Measurements from ENCODE around the gene CCDC197.

CCDC197 gene

DNA sequence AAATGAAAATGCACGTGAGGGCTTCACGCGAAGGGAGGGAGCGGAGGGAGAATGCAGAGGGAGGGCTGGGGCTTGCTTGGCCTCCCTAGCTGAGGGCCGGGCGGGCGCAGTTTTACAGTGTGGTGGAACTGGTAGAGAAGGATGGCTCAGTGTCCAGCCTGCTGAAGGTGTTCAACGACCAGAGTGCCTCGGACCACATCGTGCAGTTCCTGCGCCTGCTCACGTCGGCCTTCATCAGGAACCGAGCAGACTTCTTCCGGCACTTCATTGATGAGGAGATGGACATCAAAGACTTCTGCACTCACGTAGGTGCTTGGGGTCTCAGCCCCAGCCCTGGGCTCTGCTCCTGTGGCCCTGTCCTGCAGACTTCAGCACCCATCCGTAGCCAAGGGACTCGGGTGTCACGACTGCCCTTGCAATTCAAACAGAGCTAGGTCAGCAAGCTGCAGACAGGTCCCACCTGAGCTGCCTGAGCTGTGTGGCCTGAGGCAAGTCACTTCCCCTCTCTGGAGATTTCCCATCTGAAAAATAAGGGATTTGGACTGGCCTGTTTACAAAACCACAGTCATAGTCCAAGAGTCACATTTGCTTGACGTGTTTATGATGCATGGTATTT is 47.5 kb downstream of the CCDC197 start:
- peaks cover 12% of the 10 kb centered on the region for H3K36me3 ChIP-seq (ENCODE audit: control insufficient read depth, insufficient read depth, low read length)
- H3K4me1 ChIP-seq (ENCODE audit: control insufficient read depth, insufficient read depth, low read length): no peaks in the 10 kb centered on the region
- no peaks in the 10 kb centered on the region for H3K27me3 ChIP-seq (ENCODE audit: control insufficient read depth, insufficient read depth, low read length)
- no peaks in the 10 kb centered on the region for H3K9me3 ChIP-seq (ENCODE audit: control insufficient read depth, low read length)
- no peak overlapping the region for H3K4me3 ChIP-seq (ENCODE audit: low read length)
- no peak overlapping the region for H3K9ac ChIP-seq (ENCODE audit: low read length)

DNA sequence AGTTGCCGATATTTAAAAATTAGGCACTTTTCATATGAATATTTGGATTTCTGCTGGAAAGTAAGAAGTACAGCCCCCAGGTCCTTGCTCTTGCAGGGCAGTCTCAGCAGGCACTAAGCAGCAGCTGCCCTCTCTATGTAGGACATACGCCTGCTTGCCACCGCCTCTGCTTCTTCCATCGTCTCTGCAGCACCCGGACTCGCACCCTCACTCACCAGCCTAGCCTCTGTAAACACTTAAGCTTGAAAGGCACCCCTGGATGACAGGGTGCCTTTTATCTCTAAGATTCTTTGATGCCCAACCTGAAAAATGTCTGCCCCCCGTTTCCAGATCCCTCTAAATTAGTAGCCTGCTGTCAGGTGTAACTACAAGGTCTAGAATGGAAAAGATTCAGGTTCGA is 48.0 kb downstream of the CCDC197 start:
- Histone ChIP-seq H3K9me3 (ENCODE audit: control insufficient read depth, low read length) (no peaks in the 10 kb centered on the region), H3K9ac (ENCODE audit: low read length) (no peak overlapping the region), H3K4me1 (ENCODE audit: control insufficient read depth, insufficient read depth, low read length) (no peaks in the 10 kb centered on the region), H3K27me3 (ENCODE audit: control insufficient read depth, insufficient read depth, low read length) (no peaks in the 10 kb centered on the region), H3K4me3 (ENCODE audit: low read length) (no peak overlapping the region), H3K36me3 (ENCODE audit: control insufficient read depth, insufficient read depth, low read length) (peaks cover 17% of the 10 kb centered on the region)

DNA sequence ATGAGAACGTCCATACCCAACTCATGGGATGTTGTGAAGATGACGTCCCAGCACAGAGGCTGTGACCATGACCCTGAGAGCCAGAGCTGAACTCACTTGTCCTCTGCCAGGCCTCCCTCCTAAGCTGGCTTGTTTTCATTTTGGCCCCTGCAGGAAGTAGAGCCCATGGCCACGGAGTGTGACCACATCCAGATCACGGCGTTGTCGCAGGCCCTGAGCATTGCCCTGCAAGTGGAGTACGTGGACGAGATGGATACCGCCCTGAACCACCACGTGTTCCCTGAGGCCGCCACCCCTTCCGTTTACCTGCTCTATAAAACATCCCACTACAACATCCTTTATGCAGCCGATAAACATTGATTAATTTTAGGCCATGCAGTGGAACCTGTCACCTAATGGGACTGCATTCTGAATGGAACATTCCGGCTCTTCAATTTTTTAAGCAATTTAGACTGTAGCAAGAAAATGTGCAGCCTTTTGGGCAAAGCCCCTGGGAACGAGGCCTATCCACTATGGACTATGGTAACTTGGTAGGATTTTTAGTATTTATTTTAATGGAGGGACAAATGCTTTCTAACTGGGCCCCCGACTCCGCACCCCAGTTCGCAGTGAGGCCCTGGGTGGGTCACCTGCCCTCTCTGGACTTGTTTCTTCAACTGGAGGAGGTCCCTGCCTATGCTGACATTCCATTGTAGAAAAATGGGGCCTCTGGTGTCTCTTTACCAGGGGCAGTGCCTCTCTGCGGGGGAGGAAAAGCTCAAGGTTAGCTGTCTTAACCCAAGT is 48.7 kb downstream of the CCDC197 start:
- Histone ChIP-seq H3K4me3 (ENCODE audit: low read length) (no peak overlapping the region), H3K9ac (ENCODE audit: low read length) (no peak overlapping the region), H3K27me3 (ENCODE audit: control insufficient read depth, insufficient read depth, low read length) (no peaks in the 10 kb centered on the region), H3K9me3 (ENCODE audit: control insufficient read depth, low read length) (no peaks in the 10 kb centered on the region), H3K4me1 (ENCODE audit: control insufficient read depth, insufficient read depth, low read length) (no peaks in the 10 kb centered on the region), H3K36me3 (ENCODE audit: control insufficient read depth, insufficient read depth, low read length) (peaks cover 21% of the 10 kb centered on the region)

DNA sequence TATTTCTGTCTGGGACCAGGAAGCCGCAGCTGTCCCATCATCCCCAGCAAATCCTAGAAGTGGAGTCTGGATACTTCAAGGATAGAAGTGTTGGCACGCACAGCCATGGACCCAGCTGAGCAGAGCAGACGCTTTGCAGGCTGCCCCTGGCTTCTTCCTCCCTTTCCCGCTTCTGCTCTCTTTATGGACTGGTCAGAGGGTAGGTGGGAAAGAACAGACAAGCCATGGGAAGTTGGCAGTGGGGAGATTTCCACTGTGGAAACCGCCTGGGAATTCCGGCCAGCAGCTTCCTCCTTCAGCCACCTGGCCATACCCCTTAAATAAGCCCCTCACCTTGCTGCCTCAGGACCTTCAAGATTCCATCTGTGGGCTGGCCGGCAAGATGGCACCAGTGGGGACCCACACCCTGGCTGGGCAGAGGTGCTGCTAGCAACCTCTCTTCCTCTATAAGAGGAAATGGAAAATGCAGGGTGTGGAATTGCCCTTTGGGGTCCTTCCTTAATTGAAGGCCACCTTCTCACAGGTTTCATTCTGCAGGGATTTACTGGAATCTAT is 49.7 kb downstream of the CCDC197 start:
- Histone ChIP-seq H3K4me1 (ENCODE audit: control insufficient read depth, insufficient read depth, low read length) (no peaks in the 10 kb centered on the region), H3K4me3 (ENCODE audit: low read length) (no peak overlapping the region), H3K9ac (ENCODE audit: low read length) (no peak overlapping the region), H3K36me3 (ENCODE audit: control insufficient read depth, insufficient read depth, low read length) (peaks cover 21% of the 10 kb centered on the region), H3K27me3 (ENCODE audit: control insufficient read depth, insufficient read depth, low read length) (no peaks in the 10 kb centered on the region), H3K9me3 (ENCODE audit: control insufficient read depth, low read length) (no peaks in the 10 kb centered on the region)

DNA sequence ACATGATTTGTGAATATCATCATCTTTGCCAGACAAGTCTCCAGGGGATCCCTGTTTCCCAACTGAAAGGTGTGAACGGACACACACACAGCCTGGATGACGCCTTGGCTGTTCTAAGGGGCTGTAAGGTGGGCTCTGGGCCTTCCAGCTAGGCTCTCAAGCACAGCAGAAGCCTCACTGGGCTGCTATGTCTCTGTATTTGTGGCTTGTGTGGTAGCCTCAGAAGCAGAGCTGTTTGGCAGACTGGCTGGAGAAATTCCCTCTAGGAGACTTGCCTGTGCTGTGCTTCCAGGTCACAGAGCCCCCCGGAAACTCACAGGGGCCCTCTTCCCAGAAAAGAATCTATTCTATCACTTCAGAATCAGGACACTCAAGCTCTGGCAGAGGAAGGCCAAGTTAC is 50.5 kb downstream of the CCDC197 start:
- peaks cover 21% of the 10 kb centered on the region for H3K36me3 ChIP-seq (ENCODE audit: control insufficient read depth, insufficient read depth, low read length)
- no peak overlapping the region for H3K4me3 ChIP-seq (ENCODE audit: low read length)
- no peaks in the 10 kb centered on the region for H3K4me1 ChIP-seq (ENCODE audit: control insufficient read depth, insufficient read depth, low read length)
- no peak overlapping the region for H3K9ac ChIP-seq (ENCODE audit: low read length)
- no peaks in the 10 kb centered on the region for H3K27me3 ChIP-seq (ENCODE audit: control insufficient read depth, insufficient read depth, low read length)
- no peaks in the 10 kb centered on the region for H3K9me3 ChIP-seq (ENCODE audit: control insufficient read depth, low read length)

DNA sequence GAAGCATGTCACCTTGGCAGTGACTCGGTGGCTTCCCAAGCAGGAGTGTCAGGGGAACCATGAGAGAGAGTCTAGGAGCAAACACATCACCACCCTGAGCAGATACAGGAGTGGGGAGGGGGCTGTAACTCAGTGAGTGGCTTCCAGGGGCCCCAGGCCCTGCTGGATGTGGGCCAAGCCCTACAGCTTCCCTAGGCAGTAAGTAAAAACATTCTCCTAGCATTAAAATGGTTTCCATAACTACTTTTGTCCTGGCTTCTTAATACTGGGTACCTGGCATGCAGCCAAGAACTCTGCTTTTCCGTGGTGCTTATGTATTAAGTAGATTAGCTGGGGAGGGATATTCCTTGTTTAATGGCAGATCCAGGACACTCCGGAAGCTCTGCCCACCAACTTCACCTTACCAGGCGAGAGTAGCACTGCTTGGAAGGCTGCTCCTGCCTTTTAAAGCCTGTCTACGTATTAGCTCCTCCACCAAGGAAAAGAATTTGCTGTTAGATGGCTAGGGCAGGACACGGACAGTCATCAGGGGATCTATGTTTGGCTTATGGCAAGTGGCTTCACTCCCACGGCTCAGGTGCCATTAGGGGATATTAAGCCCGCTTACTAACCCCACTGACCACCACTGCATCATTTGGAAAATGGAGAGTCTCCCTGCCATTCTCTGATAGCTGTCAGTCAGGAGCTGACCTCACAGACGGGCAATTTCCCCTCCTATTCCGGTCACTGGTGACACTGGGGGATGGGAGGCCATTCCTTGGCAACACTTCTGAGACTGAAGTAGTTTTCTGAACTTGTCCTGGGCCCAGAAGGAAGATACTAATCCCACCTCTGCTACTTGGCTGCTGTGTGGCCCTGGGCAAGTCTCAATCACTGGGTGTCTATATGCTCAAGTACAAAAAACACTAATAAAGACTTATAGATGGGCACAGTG is 51.9 kb downstream of the CCDC197 start:
- H3K27me3 ChIP-seq (ENCODE audit: control insufficient read depth, insufficient read depth, low read length): no peaks in the 10 kb centered on the region
- H3K36me3 ChIP-seq (ENCODE audit: control insufficient read depth, insufficient read depth, low read length): peaks cover 21% of the 10 kb centered on the region
- no peaks in the 10 kb centered on the region for H3K9me3 ChIP-seq (ENCODE audit: control insufficient read depth, low read length)
- H3K4me1 ChIP-seq (ENCODE audit: control insufficient read depth, insufficient read depth, low read length): no peaks in the 10 kb centered on the region
- H3K4me3 ChIP-seq (ENCODE audit: low read length): no peak overlapping the region
- no peak overlapping the region for H3K9ac ChIP-seq (ENCODE audit: low read length)

DNA sequence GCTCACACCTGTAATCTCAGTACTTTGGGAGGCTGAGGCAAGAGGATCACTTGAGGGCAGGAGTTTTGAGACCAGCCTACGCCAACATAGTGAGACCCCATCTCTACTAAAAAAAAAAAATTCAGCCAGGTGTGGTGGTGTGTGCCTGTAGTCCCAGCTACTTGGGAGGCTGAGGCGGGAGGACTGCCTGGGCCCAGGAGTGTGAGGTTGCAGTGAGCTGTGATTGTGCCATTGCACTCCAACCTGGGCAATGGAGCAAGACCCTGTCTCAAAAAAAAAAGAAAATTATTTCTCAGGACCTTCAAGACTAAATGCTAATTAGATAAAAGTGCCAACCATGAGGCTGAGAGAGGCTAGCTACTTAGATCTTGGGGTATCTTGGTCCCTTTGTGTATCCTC is 52.5 kb downstream of the CCDC197 start:
- no peaks in the 10 kb centered on the region for H3K27me3 ChIP-seq (ENCODE audit: control insufficient read depth, insufficient read depth, low read length)
- no peaks in the 10 kb centered on the region for H3K4me1 ChIP-seq (ENCODE audit: control insufficient read depth, insufficient read depth, low read length)
- H3K36me3 ChIP-seq (ENCODE audit: control insufficient read depth, insufficient read depth, low read length): peaks cover 21% of the 10 kb centered on the region
- no peak overlapping the region for H3K4me3 ChIP-seq (ENCODE audit: low read length)
- no peak overlapping the region for H3K9ac ChIP-seq (ENCODE audit: low read length)
- H3K9me3 ChIP-seq (ENCODE audit: control insufficient read depth, low read length): no peaks in the 10 kb centered on the region

DNA sequence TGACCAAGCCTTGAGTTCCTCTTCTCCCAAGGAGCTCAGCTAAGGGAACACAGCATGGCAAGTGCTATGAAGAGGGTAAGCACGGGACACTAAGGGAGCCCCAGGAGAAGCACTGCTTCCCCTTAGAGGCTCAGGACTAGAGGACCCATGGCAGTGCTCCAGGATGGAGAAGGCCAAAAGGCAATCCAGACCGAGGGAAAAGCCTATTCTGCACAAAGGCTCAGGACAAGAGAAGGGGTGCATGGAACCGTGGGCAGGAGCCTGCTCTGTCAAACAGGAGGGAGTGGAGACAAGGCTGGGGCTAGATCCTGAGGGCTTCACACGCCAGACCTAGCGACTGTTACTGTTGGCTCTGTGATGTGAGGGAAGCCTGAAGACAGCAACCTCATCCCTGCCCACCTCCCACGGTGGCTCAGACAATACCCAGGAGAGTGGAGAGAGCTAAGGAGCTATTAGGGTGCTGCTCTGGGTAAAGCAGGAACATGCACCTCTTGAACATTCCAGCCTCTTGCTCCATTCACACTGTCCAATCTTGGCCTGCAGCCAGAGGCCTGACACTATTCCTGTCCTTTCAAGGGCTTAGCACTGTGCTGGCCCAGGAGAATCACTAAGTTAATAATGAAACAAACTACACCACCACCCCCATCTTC is 53.3 kb downstream of the CCDC197 start:
- Histone ChIP-seq H3K36me3 (ENCODE audit: control insufficient read depth, insufficient read depth, low read length) (peaks cover 19% of the 10 kb centered on the region), H3K4me3 (ENCODE audit: low read length) (no peak overlapping the region), H3K9ac (ENCODE audit: low read length) (no peak overlapping the region), H3K4me1 (ENCODE audit: control insufficient read depth, insufficient read depth, low read length) (no peaks in the 10 kb centered on the region), H3K27me3 (ENCODE audit: control insufficient read depth, insufficient read depth, low read length) (no peaks in the 10 kb centered on the region), H3K9me3 (ENCODE audit: control insufficient read depth, low read length) (no peaks in the 10 kb centered on the region)

DNA sequence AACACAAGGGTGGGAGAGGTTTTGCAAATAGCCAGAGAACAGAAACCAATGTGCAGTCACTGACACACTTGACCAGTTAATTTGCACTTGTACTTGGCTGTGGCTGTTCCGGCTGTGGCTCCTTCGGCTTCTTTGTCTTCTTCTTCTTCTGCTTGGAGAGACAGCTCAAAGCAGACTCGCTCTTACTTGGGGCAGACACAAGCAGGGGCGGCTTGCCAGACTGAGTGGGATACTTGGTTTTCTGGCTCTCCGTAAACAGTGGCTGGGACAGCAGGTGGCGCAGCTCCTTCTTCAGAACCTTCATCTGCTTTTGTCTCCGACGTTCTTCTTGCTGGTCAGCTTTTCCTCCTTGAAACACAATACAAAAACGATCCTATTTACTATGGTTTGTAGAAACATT is 54.0 kb downstream of the CCDC197 start:
- Histone ChIP-seq H3K36me3 (ENCODE audit: control insufficient read depth, insufficient read depth, low read length) (peaks cover 16% of the 10 kb centered on the region), H3K9ac (ENCODE audit: low read length) (no peak overlapping the region), H3K9me3 (ENCODE audit: control insufficient read depth, low read length) (no peaks in the 10 kb centered on the region), H3K27me3 (ENCODE audit: control insufficient read depth, insufficient read depth, low read length) (no peaks in the 10 kb centered on the region), H3K4me3 (ENCODE audit: low read length) (no peak overlapping the region), H3K4me1 (ENCODE audit: control insufficient read depth, insufficient read depth, low read length) (no peaks in the 10 kb centered on the region)

DNA sequence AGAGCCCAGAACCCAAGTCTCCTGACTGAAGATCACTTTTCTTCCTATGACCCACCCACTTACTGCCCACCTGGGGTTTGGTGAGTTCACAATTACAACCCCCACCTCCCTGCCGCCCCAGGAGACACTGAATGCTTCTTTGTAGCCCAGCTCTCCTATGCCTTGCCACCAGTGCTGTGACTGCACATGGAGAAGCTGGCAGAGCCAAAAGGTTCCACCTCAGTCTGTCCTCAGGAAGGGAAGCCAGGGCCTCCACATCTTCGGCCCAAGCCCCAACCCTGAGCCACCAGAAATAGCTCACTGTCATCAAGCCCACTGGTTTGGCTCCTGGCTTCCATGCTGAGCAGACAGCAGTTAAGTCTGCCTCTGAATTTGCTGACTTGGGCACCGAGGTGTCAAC is 54.7 kb downstream of the CCDC197 start:
- H3K4me3 ChIP-seq (ENCODE audit: low read length): no peak overlapping the region
- H3K4me1 ChIP-seq (ENCODE audit: control insufficient read depth, insufficient read depth, low read length): no peaks in the 10 kb centered on the region
- no peaks in the 10 kb centered on the region for H3K9me3 ChIP-seq (ENCODE audit: control insufficient read depth, low read length)
- no peak overlapping the region for H3K9ac ChIP-seq (ENCODE audit: low read length)
- peaks cover 16% of the 10 kb centered on the region for H3K36me3 ChIP-seq (ENCODE audit: control insufficient read depth, insufficient read depth, low read length)
- H3K27me3 ChIP-seq (ENCODE audit: control insufficient read depth, insufficient read depth, low read length): no peaks in the 10 kb centered on the region

DNA sequence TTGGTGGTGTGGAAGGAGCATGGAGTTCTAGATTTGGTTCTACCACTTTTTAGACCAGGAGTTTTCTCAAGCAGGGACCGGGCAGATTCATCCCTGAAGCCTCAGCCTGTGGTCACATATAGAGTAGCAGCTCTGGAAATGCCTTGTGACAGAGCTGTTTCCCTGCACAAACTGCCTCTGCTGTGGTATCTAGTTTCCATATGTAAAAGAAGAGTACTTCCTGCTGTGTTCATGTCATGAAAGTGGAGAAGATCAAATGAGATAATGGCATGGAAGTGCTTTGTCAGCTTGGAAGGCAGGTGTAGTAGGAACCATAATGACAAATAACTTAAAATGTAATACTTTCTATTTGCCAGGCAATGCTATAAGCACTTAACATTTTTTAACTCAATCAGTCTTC is 55.1 kb downstream of the CCDC197 start:
- Histone ChIP-seq H3K36me3 (ENCODE audit: control insufficient read depth, insufficient read depth, low read length) (peaks cover 16% of the 10 kb centered on the region), H3K9me3 (ENCODE audit: control insufficient read depth, low read length) (no peaks in the 10 kb centered on the region), H3K9ac (ENCODE audit: low read length) (no peak overlapping the region), H3K4me3 (ENCODE audit: low read length) (no peak overlapping the region), H3K27me3 (ENCODE audit: control insufficient read depth, insufficient read depth, low read length) (no peaks in the 10 kb centered on the region), H3K4me1 (ENCODE audit: control insufficient read depth, insufficient read depth, low read length) (no peaks in the 10 kb centered on the region)
